Measurements from ENCODE around the gene AP4E1.

DNA sequence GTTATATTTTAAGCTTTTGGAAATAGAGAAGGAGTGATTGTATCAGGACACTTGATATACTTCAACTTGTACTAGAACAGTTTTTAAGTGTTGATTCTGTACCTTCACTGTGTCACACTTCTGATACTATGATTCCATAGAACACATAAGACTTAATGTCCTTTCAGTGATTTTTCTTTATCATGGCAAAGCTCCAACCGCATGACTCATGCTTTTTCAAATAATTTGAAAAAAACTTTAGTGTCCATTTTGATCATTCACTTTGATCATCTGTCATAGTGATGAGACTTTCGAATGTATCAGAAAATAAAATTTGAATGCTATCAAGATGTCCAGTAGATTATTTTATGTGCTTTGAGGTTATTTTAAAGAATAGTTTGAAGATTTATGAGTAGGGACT lies 32.0 kb downstream of the AP4E1 start:
- TF ChIP-seq POLR2A (IDR thresholded peaks at IDR 0.05) (no peak), POLR2AphosphoS5 (IDR thresholded peaks at IDR 0.05) (no peak)
- TF ChIP-seq, protein P1, sequence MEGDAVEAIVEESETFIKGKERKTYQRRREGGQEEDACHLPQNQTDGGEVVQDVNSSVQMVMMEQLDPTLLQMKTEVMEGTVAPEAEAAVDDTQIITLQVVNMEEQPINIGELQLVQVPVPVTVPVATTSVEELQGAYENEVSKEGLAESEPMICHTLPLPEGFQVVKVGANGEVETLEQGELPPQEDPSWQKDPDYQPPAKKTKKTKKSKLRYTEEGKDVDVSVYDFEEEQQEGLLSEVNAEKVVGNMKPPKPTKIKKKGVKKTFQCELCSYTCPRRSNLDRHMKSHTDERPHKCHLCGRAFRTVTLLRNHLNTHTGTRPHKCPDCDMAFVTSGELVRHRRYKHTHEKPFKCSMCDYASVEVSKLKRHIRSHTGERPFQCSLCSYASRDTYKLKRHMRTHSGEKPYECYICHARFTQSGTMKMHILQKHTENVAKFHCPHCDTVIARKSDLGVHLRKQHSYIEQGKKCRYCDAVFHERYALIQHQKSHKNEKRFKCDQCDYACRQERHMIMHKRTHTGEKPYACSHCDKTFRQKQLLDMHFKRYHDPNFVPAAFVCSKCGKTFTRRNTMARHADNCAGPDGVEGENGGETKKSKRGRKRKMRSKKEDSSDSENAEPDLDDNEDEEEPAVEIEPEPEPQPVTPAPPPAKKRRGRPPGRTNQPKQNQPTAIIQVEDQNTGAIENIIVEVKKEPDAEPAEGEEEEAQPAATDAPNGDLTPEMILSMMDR (IDR thresholded peaks at IDR 0.05), result no peak
